NCI-H1105 treated with DMSO at 0.1 percent for 48 hours (cell line): ENCODE data around the gene ZBTB2.

ENCODE experiments used
- DNase-seq: peaks from one replicate; lab custom pipeline; 2025; lab: John Stamatoyannopoulos, UW

ZBTB2 gene, protein sequence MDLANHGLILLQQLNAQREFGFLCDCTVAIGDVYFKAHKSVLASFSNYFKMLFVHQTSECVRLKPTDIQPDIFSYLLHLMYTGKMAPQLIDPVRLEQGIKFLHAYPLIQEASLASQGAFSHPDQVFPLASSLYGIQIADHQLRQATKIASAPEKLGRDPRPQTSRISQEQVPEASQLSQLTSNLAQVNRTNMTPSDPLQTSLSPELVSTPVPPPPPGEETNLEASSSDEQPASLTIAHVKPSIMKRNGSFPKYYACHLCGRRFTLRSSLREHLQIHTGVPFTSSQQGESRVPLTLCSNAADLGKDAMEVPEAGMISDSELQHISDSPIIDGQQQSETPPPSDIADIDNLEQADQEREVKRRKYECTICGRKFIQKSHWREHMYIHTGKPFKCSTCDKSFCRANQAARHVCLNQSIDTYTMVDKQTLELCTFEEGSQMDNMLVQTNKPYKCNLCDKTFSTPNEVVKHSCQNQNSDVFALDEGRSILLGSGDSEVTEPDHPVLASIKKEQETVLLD

DNA sequence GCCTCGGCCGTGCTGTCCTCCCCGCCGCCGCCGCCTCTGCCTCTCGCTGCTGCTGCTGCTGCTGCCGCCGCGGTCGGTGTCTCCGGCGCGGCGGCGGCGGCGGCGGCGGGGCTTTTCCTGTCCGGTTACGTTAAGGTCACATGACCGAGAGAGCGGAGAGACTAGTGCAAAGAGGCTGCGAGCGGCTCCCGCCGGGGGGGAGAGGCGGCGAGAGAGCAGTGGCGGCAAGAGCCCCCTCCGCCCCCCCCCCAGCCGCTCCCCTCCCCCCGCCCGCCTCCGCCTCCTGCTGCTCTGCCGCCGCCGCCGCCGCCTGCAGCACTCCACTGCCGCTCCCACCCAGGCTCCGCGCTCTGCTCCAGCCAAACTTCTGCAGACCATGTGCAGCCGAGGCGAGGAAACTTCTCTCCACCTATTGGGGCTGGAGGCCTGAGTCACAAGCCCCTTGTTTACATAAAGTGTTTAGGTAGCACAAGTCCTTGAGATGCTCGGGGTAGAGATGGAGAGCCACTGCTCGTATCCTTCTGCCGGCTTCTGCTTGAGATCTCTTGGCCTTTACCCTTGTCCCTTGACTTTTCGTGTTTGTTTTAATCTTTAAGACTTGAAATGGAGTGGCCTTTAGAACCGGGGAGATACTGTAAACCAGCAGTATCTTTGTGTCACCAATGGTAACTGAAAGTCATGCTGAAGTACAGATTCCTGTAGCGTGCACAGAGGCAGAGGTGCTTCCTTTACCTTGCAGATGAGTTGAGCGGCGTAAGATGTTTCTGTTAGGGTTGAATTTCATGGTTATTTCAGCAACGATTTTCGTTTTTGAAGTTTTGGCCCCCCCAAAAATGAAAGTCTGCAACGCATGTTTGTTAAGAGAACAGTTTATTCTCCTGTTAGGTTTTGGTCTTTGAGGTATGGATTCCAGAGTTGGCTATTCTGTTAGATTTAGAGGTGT lies at the start of gene ZBTB2:
ZBTB2 (minus strand) TSS at position 89 of the 943 bp plus-strand sequence. CDS start 17,922 bp downstream, outside the sequence.
- peak; percentile 80 for DNase-seq

DNA sequence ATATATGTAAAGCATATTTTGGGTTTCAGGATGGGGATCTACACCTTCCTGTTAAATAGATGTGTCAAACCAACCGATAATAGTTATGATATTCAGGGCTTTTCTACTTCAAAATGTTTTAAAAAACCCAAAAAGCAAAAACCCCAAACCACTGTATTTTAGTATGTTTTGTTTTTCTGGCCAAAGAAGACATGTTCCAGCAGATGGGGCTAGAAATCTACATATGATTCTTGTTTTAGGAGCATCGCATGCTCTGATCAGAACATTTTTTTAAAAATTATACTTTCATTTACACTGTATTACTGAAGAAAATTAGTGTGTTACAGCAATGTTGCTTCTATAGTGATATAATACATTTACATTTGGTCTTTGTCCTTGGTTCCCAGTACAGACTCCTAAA lies 49.6 kb upstream of the ZBTB2 start:
- DNase-seq, result no peak

DNA sequence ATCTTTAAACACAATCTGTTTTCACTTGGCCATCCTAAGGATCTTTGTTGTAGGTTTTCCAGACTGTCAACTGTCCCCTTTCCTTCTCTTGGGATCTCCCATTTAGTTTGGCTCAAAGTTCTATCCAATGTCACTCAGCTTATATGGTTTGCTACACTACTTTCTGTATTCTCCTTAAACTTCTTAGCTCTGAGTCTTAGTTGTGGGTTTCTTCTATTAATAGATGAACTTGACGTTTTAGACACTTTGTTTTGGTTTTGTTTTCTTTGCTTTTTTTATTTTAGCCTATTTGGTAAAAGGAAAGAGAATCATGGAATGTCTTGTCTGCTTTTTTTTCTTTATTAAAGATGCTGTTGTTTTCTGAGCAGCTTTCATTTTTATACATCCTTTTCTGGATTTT lies 49.1 kb upstream of the ZBTB2 start:
- DNase-seq, result no peak

DNA sequence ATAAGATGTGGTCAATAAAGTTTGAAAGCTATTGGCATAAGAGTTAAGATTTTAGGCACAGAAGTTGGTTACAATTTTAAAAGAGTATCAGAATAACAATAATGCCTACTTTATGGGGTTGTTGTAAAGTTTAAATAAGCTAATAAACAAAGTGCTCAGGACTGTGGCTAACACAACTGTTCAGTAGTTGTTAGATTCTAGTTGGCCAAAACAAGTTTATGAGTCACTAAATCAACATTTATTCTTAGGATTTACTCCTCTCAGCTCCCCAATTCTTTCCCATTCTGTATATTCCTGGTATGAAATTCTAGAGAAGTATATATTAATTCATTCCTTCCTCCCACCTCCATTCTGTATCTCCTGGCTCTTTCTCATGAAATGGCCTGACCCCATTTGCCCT lies 46.0 kb upstream of the ZBTB2 start:
- no peak for DNase-seq

DNA sequence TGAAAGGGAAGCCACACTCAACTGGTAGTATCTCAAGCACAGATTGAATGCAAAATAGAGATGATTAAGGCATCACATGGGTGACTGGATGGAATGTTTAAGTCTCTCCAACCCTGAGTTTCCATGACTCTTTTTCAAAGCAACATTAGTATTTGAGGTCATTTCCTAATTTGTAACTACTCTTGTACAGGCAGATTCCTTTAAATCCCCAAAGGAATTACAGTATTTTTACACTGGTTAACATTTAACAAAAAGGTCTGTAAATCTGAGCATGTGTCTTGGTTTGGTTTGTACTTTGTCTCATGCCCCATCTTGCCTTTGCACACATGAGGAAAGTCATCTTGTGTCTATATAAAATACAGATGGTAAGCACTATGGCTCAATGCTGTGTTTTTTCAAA lies 45.4 kb upstream of the ZBTB2 start:
- no peak for DNase-seq

DNA sequence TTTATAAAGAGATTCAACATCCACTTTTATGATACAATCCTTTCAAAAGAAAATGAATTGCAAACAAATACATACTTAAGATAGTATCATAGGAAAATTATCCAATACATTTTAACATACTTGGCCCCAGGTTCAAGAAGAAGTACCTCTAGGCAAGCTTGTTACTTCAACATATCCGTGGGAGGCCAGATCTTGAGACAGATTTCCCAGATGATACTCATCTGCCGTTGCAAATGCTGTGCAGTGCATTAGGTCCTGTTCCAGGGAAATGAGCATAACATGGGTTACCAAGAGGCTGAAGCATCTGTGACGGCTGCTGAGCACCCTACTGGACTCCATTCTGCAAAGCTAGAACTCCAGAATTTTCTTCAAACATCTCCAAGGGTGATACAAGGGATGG lies 44.9 kb upstream of the ZBTB2 start:
- no peak for DNase-seq

DNA sequence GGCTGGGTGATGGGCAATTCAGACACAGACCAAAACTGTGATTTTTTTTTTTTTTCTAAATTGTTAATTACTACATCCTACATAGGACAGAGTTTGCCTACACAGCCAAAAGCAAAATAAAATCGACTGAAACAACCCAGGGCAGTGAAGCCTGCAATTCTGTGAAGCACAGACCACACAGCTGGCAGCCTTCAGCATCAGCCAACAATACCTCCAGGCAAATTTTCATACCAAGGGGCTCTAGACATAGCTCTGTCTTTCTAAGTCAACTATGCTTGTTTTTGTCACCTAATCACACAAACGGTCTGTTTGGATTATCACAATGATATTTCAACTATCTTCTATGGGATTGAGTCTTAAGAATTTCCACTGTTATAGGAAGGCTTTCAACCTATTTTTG lies 43.0 kb upstream of the ZBTB2 start:
- DNase-seq, result no peak

DNA sequence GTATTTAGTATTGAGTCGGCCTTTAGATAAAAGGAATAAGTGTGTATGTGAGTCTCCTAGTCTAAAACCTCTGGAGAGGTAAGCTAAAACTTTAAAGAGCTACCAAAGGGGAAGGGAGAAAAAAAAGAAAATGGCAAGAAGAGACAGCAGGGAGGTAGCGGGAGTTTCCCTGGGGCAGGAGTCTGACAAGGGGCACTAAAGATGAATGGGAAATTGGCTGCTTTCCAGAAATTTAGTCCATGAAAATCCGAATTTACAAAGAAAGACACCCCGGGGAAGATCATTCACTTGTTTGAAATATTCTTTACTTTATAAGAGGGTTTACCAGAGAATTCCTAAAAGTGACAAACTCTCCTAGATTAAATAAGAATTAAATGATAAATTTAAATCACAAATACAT lies 41.3 kb upstream of the ZBTB2 start:
- DNase-seq, result no peak

DNA sequence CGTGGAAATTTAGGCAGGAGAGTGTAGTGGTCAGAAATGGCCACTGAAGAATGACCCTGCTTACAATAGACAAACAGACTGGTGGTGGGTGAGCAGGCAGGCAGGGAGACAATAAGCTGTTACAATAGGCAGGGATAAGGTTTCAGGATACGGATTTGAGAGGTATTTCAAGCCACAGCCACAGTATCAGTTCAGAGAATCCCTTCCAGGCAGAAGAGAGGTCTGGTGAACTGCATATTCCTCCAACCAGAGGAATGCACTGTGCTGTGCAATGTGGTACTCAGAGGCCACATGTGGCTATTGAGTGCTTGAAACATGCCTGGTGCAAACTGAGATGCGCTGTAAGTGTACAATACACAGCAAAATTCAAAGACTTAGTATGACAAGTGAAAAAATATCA lies 40.0 kb upstream of the ZBTB2 start:
- DNase-seq, result no peak

DNA sequence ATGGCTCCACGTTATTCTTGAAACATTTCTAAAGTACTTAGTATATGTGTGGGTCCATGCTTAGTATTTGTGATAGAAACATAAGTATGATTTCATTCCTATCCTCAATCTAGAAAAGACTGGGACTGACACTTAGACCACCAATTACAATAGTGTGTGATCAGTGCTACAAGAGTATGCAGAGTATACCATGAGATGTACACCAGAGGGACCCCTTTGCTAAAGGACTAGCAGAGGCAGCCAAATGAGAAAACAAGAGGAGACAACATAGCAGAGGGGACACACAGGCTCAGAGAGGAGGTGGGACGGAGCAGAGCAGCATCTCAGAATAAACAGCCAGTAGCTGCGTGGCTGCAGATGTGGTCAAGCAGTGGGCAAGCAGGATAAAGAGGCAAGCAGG lies 39.5 kb upstream of the ZBTB2 start:
- no peak for DNase-seq

DNA sequence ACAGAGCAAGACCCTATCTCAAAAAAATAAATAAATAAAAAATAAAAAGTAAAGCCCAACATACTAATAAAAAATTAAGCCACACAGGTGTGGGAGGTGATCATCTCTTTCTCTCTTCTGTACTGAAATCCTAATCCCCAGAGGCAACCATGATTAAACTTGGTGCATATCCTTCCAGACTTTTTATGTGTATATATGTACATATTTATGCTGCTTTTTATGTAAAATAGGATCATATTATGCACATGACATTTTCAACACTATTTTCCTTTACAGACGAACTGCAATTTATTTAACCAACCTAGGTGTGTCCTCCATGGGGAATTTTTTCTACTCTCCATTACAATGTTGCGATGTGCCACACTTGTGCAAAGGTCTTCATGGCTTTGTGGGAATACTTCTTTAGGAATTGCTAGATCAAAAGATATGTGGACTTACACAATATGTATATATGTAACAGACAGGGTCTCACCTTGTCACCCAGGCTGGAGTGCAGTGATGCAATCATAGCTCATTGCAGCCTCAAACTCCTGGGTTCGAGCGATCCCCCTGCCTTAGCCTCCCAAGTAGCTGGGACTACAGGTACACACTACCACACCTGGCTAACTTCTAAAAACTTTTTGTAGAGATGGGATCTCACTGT lies 36.9 kb upstream of the ZBTB2 start:
- DNase-seq, result no peak

DNA sequence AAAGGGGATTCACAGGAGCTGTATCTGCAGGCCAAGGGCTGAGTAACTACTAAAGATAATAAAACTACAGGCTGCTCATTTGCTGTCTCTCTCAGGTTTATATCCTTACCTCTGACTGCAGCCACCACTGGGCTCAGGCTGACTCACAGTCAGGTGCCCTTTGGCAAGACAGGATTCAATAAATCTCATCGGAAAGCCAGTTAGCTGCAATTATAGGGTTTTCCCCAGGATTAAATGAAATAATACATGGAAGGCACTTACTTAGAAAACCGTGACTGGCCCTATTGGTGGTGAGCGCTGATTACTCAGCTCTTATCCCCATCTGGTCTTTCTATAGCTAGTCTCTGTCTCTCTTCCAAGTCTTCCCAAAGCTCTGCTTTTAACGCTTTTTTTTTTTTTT lies 34.2 kb upstream of the ZBTB2 start:
- DNase-seq, result no peak

DNA sequence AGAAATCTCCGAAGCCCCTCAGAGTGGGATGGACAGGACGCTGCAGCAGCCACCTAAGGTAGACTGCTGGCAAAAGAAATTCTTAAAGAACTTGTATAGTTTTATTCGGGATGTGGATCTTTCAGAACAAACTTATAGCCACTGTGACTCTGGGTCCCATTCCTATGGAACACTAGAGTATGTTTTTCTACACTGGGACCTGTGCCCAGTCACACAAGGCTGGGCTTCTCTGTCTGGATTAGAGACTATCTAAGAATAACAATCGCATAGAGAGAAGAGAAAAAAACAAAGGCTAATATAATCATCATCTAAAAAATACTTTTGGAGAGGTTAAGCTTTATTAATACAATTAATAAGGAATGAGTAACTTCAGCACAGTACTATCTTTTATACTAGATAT lies 31.6 kb upstream of the ZBTB2 start:
- no peak for DNase-seq

DNA sequence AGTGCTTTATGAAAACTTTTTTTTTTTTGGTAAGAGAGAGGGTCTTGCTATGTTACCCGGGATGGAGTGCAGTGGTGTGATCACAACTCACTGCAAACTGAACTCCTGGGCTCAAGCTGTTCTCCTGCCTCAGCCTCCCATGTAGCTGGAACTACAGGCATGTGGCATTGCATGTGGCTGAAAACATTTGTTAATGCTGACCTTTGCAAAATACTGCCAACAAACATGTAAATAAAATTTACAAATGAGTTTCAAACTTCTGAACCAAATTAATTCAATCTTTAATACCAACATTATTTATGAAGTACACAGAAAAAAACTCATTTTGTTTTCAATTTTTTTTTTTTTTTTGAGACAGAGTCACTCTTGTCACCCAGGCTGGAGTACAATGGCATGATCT lies 26.1 kb upstream of the ZBTB2 start:
- DNase-seq, result no peak

DNA sequence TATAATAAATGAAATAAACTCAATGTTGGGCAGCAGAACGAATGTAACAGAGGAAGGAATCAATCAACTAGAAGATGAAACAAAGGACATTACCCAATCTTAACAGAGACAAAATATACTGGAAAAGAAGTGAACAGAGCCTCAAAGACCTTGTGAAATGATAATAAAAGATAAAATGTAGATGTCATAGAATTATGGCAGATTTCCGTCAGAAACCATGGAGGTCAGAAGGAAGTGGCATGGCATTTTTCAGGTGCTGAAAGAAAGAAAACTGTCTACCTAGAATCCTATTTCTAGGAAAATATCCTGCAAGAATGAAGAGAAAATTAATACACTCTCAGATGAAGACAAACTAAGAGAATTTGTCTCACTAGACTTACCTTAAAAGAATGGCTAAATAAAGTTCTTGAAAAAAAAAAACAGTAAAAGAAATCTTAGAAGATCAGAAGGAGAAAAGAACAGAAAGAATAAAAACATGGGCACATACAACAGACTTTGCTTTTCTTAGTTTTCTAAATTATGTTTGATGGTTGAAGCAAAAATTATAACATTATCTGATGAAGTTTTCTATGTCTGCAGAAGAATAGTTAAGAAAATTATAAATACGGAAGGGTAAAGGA lies 23.4 kb upstream of the ZBTB2 start:
- DNase-seq, result no peak

DNA sequence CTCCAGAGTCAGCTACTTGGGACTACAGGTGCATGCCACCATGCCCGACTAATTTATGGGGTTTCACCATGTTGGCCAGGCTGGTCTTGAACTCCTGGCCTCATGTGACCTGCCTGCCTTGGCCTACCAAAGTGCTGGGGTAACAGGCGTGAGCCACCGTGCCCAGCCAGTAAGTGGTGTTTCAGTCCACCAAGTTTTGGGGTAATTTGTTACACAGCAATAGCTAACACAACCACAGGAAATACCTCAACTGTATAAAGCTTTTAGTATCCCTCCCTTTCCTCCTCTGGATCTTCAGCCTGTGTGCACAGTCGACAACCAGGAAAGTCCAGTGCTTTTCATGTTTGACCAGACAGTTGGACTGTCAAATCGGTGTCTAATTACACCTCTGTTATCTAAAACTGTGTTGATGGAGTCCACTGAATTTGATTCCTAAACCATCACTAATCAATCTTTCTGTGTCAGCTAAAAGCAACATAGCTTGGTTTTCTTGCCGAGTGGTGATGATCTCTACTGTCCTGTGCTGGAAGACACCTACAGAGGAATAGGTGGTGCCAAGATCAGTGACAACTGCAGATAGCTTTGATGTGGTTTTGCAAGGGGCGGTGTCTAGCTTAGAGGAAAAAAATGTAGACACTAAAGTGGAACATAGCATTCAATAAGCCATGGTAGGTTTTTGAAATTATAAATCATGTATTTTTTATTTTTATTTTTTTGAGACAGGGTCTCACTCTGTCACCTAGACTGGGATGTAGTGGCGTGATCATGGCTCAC lies 22.2 kb upstream of the ZBTB2 start:
- DNase-seq, result no peak

DNA sequence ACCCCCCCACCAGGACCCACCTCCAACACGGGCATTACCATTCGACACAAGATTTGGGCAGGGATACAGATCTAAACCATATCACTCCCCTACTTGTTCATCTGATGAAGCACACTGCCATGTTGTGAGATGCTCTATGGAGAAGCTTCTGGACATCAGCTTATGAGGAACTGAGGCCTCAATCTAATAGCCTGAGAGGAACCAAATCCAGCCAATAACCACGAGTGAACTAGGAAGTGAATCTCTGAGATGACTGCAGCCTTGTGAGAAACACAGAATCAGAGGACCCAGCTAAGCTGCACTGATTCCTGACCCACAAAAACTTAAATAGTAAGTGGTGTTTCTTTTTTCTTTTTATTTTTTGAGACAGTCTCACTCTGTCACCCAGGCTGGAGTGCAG lies 21.6 kb upstream of the ZBTB2 start:
- DNase-seq, result no peak

DNA sequence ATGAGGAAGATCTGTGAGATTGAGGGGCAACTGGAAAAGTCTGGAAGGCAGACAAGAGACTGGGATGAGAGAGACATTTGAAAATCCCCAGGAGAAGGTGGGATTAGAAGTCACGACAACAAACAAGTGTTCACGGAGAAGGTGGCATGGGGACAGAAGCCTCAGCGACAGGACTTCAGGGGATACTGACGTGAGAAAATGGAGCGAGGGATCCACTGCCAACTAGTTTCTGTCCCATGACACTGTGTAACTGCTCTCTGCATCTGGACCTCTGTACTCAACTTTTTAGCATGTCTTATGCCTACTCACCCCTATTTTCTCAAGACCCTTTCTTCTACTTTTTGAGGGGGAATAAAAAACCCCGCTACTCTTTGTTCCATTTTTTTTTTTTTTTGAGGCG lies 18.3 kb upstream of the ZBTB2 start:
- no peak for DNase-seq

DNA sequence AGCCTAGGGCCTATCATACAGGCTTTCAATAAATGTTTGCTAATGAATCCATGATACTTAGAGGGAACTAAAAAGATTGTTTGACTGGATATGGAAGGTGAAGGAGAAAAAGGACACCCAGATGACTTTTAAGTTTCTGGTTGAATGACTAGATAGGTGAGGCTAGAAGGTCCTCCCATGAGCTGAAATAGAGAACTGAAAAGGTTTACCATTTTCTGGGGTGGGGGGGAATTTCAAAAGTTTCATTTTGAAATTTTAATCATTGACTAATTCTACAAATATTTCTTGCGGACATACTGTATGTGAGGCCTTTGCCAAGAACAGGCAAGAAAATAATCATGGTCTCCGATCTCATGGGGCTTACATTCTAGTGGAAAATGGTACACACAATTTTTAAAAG lies 17.9 kb upstream of the ZBTB2 start:
- no peak for DNase-seq

DNA sequence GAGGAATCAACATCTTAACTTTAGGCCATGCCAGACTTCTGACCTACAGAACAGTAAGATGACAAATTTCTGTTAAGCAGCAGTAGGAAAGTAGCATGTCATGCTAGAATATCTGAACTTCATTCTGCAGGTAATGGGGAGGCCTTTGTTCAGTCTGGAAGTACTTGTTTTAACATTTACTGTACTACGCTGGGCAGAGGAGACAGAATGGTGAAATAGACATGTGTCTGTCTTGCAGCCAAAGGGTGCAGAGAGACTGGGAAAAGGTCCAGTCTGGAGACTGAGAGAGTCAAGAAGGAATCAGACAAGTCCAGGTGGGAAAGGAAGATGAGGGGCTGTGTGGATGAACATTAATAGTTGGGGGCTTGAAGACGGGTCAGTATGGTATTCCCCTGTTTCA lies 17.5 kb upstream of the ZBTB2 start:
- no peak for DNase-seq

DNA sequence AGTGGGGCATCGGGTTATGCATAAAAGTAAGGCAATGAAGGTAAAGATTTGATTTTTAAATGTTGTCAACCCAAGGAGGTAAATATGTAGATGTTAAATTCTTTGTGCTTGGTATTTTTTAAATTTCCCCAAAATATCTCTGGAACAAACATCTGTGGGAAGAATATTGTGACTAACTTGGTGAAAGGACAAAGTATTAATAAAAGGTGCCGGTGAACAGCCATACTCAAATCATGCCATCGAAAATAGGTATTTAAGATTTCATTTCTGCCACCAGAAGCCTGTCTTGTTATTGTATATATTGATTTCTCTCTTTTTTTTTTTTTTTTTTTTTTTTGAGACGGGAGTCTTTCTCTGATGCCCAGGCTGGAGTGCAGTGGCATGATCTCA lies 12.6 kb upstream of the ZBTB2 start:
- no peak for DNase-seq
